ENCODE measurements around the gene HOMER2.
"Not testable (repeated sequence)": the region's sequence is repeated elsewhere in the genome, so short reads cannot be mapped to it uniquely, and the experiment has no call there.

Gene HOMER2

GRCh38 chr15:82821396-82821795, 131.1 kb downstream of the HOMER2 start:
- H3K4me3 ChIP-seq (ENCODE audit: low read length); DNase-seq (ENCODE audit: low read depth, low spot score): not testable (repeated sequence)

GRCh38 chr15:82820128-82820527, 132.4 kb downstream of the HOMER2 start:
- H3K4me3 ChIP-seq (ENCODE audit: low read length) = no peak overlapping the region
- no peak for DNase-seq (ENCODE audit: low read depth, low spot score)

GRCh38 chr15:82812994-82813393, 139.5 kb downstream of the HOMER2 start:
- H3K4me3 ChIP-seq (ENCODE audit: low read length) = no peak overlapping the region
- no peak for DNase-seq (ENCODE audit: low read depth, low spot score)

GRCh38 chr15:82810890-82811426, 141.6 kb downstream of the HOMER2 start:
- H3K4me3 ChIP-seq (ENCODE audit: low read length) = peak overlapping the region; percentile 79
- DNase-seq (ENCODE audit: low read depth, low spot score) = peak; percentile 33

- H3K4me3 ChIP-seq (ENCODE audit: low read length) = peak overlapping the region; percentile 79
- no peak for DNase-seq (ENCODE audit: low read depth, low spot score)
Observed at GRCh38 chr15:82810061-82810889, 142.2 kb downstream of the HOMER2 start.

GRCh38 chr15:82809308-82810060, 143.0 kb downstream of the HOMER2 start, which contains the start of gene WHAMM:
TSS of gene WHAMM (plus strand) at chr15:82809628. CDS start at chr15:82809727, 99 bp downstream.
- DNase-seq (ENCODE audit: low read depth, low spot score) = peak; percentile 96
- peak within 1 kb of the TSS; percentile 79 for H3K4me3 ChIP-seq (ENCODE audit: low read length)

GRCh38 chr15:82808634-82809041, 143.9 kb downstream of the HOMER2 start:
- peak overlapping the region; percentile 79; the same call in 1 of the 2 replicates for H3K4me3 ChIP-seq (ENCODE audit: low read length)
- no peak for DNase-seq (ENCODE audit: low read depth, low spot score)

GRCh38 chr15:82807920-82808633, 144.4 kb downstream of the HOMER2 start:
- H3K4me3 ChIP-seq (ENCODE audit: low read length) = no peak overlapping the region

GRCh38 chr15:82805994-82806406, 146.5 kb downstream of the HOMER2 start, which contains the start of gene FSD2:
TSS of gene FSD2 (minus strand) at chr15:82806069. CDS start at chr15:82787390, 18,679 bp downstream.
- DNase-seq (ENCODE audit: low read depth, low spot score) = no peak
- no peak within 1 kb of the TSS for H3K4me3 ChIP-seq (ENCODE audit: low read length)

More at GRCh38 chr15:82807920-82808633, 144.4 kb downstream of the HOMER2 start:
- DNase-seq (ENCODE audit: low read depth, low spot score) = no peak

GRCh38 chr15:82804575-82804949, 148.0 kb downstream of the HOMER2 start:
- DNase-seq (ENCODE audit: low read depth, low spot score) = no peak

GRCh38 chr15:82803793-82804574, 148.5 kb downstream of the HOMER2 start:
- H3K4me3 ChIP-seq (ENCODE audit: low read length) = no peak overlapping the region
- DNase-seq (ENCODE audit: low read depth, low spot score) = no peak

More at GRCh38 chr15:82804575-82804949, 148.0 kb downstream of the HOMER2 start:
- no peak overlapping the region for H3K4me3 ChIP-seq (ENCODE audit: low read length)

- no peak for DNase-seq (ENCODE audit: low read depth, low spot score)
Observed at GRCh38 chr15:82802497-82802896, 150.0 kb downstream of the HOMER2 start.

GRCh38 chr15:82799183-82799841, 153.2 kb downstream of the HOMER2 start:
- H3K4me3 ChIP-seq (ENCODE audit: low read length) = no peak overlapping the region
- no peak for DNase-seq (ENCODE audit: low read depth, low spot score)

More at GRCh38 chr15:82802497-82802896, 150.0 kb downstream of the HOMER2 start:
- no peak overlapping the region for H3K4me3 ChIP-seq (ENCODE audit: low read length)

Measured in Jurkat, Clone E6-1 (cell line).